Measurements from ENCODE around the gene ADAMTS17. TPM values are rescaled to one million over a fixed set of nuclear protein-coding genes. Genes with fewer than 3 reads are reported as not detected.

The ADAMTS17 gene
- total RNA-seq, 1 experiment from 2014 or later: 1.8 TPM

GRCh38 chr15:100034191-100034590 lies 307.6 kb downstream of the ADAMTS17 start (continued):
- no peak for TF ChIP-seq FOXP4 (CRISPR knock-in tag; IDR thresholded peaks at IDR 0.05)

- Mint-ChIP-seq H3K27ac (no peak overlapping the region), H3K9me3 (peaks cover 8% of the 10 kb centered on the region), H3K4me1 (no peaks in the 10 kb centered on the region), H3K36me3 (peaks cover 8% of the 10 kb centered on the region), H3K4me3 (no peak overlapping the region), H3K27me3 (ENCODE audit: low read depth) (no peaks in the 10 kb centered on the region; the same call in 1 of the 2 replicates)
- DNase-seq (ENCODE audit: low spot score) (no peak), ATAC-seq (no peak)
- CTCF ChIA-PET: no interaction called here
- POLR2A ChIA-PET: no interaction called here
- no peak for TF ChIP-seq GRHL2 (CRISPR knock-in tag; IDR thresholded peaks at IDR 0.05; ENCODE audit: insufficient replicate concordance, severe bottlenecking)
- TF ChIP-seq NFE2L1 (CRISPR knock-in tag; IDR thresholded peaks at IDR 0.05): no peak
- no peak for TF ChIP-seq CBFB (CRISPR knock-in tag; IDR thresholded peaks at IDR 0.05; ENCODE audit: low read depth)
- no peak for TF ChIP-seq ZNF281 (CRISPR knock-in tag; IDR thresholded peaks at IDR 0.05)
- TF ChIP-seq RORB (CRISPR knock-in tag; IDR thresholded peaks at IDR 0.05): no peak
- TF ChIP-seq FOXJ3 (CRISPR knock-in tag; IDR thresholded peaks at IDR 0.05; ENCODE audit: borderline replicate concordance): no peak
- TF ChIP-seq ZNF138 (CRISPR knock-in tag; conservative IDR thresholded peaks at IDR 0.05): no peak
- TF ChIP-seq GTF2I (CRISPR knock-in tag; conservative IDR thresholded peaks at IDR 0.05): no peak
- no peak for TF ChIP-seq E2F4 (CRISPR knock-in tag; IDR thresholded peaks at IDR 0.05; ENCODE audit: borderline replicate concordance, low read depth)
- no peak for TF ChIP-seq ZNF423 (CRISPR knock-in tag; IDR thresholded peaks at IDR 0.05)
- TF ChIP-seq AR (CRISPR knock-in tag; IDR thresholded peaks at IDR 0.05): no peak
Observed at GRCh38 chr15:100033140-100033857, 308.5 kb downstream of the ADAMTS17 start.

- Mint-ChIP-seq H3K4me1 (no peaks in the 10 kb centered on the region), H3K36me3 (peaks cover 15% of the 10 kb centered on the region), H3K4me3 (no peak overlapping the region), H3K27me3 (ENCODE audit: low read depth) (no peaks in the 10 kb centered on the region; the same call in 1 of the 2 replicates), H3K27ac (no peak overlapping the region; the same call in 1 of the 2 replicates), H3K9me3 (peaks cover 16% of the 10 kb centered on the region)
- TF ChIP-seq JAZF1 (CRISPR knock-in tag; IDR thresholded peaks at IDR 0.05): no peak
- no peak for TF ChIP-seq MAX (CRISPR knock-in tag; IDR thresholded peaks at IDR 0.05)
- TF ChIP-seq RELA (CRISPR knock-in tag; IDR thresholded peaks at IDR 0.05; ENCODE audit: borderline replicate concordance): no peak
- TF ChIP-seq GABPB1 (CRISPR knock-in tag; IDR thresholded peaks at IDR 0.05): no peak
- ChIA-PET CTCF (no interaction called here), POLR2A (interaction anchor here (0.8 kb wide), 1 partner anchor 12 kb away, joined by 4 read pairs; no protein-coding TSS in a partner anchor)
- ATAC-seq (no peak), DNase-seq (ENCODE audit: low spot score) (no peak)
Observed at GRCh38 chr15:100032358-100033085, 309.3 kb downstream of the ADAMTS17 start.
